Right kidney (tissue), 1 donor: ENCODE measurements around the gene ERBB4.
"Not testable (repeated sequence)": the region's sequence is repeated elsewhere in the genome, so short reads cannot be mapped to it uniquely, and the experiment has no call there.

Experiments used
- DNase-seq: peaks from one replicate; pipeline ENCODE4 v3.0.0-alpha.2; 2016

ERBB4 gene

DNA sequence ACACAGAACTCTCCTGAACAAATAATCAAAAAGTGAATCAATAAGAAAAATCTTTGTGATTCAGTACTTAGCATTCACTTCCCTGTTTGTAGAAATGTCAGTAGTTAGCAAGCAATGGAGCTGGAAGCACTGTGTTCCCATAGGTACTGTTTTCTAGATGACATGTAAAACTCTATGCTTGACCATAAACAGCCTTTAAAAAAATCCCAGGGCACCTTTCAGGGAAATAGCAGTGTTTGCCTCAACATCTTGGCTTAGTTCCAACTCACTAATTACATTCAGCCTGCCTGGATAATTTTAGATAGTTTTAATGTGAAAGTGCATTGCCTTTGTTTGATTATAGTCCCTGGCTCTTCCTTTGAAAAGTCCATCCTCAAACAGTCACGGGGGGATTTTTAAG, 721.8 kb downstream of the ERBB4 start:
- no peak for DNase-seq

DNA sequence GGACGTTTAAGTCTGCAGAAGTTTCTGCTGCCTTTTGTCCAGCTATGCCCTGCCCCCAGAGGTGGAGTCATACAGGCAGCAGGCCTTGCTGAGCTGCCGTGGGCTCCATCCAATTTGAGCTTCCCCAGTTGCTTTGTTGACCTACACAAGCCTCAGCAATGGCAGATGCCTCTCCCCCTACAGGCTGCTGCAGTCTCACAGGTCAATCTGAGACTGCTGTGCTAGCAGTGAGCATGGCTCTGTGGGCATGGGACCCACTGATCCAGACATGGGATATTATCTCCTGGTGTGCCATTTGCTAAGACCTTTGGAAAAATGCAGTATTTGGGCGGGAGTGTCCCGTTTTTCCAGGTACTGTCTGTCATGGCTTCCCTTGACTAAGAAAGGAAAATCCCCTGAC, 726.0 kb downstream of the ERBB4 start:
- DNase-seq: no peak

DNA sequence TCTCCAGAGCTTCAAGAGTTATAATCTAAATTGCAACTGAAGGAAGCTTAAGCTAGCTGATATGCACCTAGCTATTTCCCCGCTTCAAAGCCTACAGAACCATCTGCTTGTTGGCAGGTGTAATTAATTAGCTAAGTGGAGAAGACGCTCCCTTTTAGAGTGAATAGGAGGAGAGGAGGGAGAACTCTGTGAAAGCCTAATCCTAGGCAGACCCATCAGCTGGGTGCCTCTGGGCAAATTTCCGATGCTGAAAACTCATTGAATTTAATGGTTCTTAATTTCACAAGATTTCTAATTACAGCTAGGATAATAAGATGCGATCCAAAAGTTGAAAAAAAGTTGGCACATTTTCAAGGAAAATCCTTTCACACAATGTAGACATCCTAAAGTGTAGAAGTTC, 735.9 kb downstream of the ERBB4 start:
- DNase-seq: no peak

DNA sequence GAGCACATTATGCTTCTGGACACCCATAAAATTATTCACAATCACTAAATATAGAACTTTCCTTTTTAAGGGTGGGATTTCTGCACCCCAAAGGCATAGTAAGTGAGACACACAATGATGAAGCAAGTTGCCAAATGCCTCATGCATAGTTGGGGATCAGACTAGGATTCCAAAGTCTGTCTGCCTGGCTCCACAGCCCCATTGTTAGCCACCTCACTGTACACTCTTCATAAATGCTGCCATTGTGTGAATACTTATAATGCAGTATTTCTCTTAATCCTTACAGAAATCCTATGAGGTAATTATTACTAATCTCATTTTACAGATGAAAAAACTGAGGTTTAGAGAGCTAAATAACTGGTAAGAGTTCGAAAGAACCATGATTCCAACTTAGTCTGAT, 738.6 kb downstream of the ERBB4 start:
- no peak for DNase-seq

DNA sequence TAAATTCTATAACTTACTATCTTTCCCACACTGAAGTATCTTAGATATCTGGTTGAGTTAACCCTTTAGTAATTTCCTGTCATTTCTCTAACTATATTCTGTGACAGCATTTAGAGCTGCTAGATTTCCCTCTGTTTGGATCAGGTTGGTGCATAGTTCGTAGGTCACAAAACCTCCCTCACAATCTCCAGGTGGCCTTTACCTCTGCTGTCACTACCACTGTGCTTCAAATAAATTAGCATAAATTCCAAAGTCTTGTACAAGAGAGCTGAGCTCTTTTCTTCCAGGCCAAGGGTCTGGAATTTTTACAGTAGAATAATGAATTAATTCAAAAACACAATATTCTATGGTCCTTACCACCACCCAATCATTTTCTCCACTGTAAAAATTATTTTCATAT, 739.7 kb downstream of the ERBB4 start:
- no peak for DNase-seq

DNA sequence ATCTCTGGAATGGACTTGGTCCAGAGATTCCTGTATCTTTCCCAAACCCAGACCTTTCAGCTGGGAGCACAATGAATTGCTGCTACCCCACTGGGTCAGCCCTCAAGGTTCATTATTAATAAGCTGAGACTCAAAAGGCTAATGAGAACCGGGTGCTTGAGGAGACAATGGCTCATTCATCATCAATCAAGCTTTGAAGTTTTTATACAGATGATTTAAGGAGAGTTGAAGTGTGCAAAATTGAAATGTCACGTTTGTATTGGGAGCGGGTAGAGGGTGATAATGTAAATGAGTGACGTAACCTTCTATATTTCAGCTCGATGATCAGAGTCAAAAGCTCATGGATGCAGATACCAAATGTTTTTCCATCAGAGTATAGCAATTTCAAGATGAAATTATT, 744.9 kb downstream of the ERBB4 start:
- DNase-seq: no peak

DNA sequence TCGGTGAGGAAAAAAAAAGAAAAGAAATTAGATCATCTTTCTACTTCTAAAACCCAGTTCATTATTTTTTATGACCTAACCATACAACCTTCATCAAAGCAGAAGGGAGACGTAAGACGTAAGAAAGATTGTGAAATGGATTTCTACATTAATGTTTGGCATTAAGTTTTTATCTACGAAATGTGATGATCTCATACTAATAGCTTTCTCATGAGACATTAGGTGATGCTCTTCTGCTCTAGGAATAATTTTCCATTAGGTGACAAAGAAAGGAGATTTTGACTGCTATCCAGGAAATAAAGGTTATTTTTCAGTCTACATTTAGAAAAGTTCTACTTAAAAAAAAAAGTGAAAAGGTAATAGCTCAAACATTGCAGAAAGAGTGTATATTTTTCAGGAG, 748.6 kb downstream of the ERBB4 start:
- DNase-seq: no peak

DNA sequence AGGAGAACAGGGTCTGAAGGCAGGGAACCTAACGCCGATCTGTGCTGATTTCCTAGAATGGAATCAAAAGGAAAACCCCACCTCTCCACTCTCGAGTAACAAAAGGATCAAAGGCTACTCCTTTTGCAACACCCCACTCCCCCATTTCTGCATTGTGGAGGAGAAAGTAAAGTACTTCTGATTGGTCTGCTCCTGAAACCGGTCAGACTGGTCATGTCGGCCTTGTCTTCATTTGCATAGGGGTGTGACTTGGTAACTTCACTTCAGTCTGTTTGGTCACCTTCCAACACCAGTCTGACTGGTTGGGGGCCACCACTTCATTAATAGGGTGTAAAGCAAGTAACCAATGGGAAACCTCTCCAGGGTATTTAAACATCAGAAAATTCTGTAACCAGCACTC, 771.9 kb downstream of the ERBB4 start:
- DNase-seq: no peak

DNA sequence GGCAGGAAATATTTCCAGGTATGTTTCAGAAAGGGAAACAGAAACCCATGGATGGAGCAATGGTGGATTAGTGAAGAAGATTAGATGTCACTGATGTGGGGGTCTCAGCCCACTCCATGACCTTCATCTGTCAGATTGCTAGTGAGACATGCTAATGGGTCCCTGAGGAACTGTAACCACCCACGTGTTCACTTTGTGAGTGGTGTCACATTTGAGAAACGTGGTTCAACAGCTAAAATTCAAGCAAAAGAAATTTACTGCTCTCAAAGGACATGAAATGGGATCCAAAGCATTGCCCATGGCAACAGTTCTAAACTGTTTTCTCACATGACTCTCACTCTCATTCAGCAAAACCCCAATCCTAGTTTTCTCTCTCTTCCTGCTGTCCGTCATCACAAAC, 776.1 kb downstream of the ERBB4 start:
- no peak for DNase-seq

DNA sequence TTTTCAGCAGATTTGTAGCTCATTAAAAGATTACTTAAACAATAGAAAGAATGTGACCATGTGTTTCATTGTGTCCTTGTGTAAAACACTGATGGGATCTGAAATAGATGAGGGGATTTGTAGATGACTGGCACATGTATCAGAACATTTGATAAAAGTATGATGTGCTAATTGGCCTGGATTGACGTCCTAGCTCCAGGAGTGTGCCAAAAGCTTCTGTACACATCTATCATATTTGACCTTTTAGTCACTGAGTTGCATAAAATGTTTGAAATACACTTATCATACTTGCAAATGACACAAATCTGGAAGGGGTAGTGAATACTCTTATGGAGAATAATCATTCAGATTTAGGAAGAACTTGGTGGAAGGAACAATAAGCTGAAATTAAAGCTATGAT, 778.5 kb downstream of the ERBB4 start:
- DNase-seq: no peak

DNA sequence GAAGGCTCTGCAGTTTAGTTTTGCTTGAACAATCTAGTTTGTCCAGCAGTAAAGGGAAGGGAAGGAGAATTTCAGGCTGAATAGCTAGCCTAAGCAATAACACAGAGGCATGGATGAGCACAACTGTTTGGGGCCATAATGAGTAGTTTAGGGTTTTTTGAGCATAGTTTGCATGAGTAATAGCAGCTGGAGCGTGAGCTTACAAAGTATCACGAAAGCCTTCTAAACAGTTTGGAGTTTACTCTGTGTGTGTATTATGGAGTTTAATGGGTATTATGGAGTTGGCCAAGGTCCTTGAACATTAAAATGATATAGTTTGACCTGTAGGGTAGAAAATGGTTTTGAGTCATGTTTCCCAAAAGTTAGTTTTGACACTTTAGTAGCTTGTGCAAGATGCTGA, 782.3 kb downstream of the ERBB4 start:
- DNase-seq: no peak

DNA sequence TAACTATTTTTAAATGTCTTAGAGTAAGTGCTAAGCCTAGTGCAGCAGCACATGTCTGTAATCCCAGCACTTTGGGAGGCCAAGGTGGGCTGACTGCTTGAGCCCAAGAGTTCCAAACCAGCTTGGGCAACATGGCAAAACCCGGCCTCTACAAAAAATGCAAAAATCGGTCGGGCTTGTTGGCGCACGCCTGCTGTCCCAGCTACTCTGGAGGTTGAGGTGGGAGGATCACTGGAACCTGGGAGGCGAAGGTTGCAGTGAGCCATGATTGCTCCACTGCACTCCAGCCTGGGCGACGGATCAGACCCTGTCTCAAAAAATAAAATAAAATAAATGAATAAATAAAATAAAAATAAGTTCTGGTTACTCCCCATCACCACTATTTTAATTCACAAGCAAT, 783.4 kb downstream of the ERBB4 start:
- DNase-seq: no peak

DNA sequence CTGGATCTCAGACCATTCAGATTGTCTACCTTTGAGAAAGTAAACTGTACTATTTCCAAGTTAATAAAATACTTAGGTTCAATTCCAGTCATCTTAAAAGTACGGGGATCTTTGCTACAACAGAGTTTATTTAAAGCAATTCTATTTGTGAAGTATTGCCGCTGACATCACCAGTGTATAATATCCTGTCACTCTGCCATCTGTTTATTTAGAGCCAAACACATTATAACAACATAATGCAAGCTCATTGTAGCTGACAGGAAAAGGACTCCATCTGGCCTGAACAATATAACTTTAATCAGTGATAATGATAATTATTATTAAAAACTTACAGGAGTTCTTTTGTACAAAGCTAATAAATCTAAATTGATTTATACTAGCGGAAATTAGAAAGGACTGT, 786.8 kb downstream of the ERBB4 start:
- DNase-seq: no peak

DNA sequence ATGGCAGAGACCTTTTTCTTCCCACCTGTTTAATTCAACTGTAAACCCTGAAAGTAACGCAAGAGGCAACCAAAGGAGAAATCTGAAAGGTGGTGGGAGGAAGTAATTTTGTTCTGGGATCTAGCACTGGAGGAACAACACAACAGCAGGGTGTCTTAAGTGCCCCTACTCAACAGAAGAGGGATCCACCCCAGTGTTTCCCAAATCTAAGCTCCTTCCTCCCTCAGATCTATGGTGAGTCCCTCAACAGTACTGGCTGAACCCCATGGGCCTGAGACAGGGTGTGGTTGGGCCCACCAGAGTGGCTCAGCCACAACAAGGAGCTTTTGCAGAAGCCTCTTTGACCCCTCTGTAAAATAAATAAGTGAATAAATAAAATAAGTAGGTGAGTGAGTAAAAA, 790.3 kb downstream of the ERBB4 start:
- DNase-seq: no peak

DNA sequence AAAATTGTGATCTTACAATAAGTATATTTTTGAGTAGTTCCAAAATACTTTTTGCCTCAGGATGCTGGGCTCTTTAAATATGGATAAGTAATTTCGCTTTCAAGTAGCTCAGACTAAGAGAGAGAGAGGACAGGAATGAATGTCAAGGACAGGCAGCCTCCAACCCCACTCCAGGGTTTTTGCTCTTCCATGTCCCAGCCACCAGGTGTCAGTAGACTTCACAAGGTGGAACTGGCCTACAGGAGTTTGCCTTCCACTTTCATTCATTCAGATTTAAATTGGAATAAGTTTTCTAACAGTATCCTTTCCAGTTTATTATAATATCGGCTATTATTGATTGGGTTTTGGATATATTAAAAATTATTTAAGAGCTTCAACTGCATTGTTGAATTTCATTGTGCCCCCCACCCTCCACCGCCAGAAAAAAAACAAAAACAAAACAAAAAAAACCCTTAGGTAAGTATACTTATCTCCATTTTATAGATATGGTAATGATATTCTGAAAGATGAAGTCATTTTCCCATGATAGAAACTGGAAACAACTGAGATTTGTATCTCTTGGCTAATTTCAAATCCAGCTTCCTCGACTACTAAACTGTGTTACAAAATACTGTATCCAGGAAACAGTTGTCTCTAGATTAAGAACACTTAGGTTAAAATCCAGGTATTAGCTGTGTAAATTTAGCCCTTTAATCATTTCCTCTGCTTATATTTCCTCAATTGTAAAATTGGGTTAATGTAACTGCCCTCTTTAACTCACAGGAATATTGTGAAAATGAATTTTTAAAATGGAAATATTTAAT, 793.1 kb downstream of the ERBB4 start:
- DNase-seq: peak; percentile 21

DNA sequence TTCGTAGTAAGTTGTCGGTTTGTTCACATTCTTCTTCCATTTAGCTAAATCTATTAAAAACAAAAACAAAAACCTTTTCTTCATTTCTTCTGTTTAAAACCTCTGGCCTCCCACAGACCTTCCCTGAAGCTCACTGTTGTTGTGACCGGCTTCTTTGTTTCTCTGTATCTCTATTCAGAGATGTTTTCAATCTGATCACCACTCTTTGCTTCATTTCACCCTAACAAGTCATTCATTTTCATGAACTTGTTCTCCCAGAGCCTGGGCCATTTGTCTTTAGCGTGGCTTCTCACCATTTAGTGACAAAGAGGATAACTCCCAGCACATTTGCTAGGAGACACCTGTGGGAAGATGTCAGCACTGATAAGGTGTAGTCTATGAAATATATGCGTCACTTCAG, 794.2 kb downstream of the ERBB4 start:
- no peak for DNase-seq

DNA sequence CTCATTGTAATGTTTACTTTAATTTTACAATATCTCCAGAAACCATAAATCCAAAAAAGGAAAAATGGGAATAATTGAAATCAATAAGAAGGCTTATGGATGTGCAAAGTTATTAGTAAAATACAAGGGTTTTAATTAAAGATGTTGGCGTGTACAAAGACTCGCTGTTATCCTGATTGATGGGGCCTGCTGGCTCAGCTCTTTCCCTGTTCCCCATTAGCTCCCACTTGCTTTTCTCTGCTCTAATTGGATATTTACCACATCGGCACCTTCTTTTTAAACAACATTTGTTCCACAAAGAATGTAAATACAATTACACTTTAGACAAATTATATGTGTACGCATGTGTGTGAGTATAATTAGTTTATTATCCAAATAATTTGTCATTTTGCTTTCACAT, 796.6 kb downstream of the ERBB4 start:
- DNase-seq: no peak

DNA sequence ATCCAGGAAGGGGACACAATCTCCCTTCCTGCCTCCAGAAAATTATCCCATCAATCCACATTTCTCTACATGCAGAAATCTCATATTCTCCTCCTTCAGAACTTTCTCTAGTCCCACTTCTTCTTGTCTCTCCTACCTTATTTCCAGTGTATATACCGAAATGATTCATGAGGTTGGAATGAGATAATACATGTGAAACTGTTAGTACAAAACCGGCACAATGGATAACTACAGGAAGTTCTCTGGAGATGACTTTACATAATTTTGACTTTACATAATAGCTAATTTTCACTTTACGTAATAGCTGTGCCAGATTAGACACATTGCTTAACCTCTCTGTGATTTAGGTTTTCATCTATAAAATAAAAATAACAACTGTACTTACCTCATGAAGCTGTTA, 801.3 kb downstream of the ERBB4 start:
- DNase-seq: no peak

DNA sequence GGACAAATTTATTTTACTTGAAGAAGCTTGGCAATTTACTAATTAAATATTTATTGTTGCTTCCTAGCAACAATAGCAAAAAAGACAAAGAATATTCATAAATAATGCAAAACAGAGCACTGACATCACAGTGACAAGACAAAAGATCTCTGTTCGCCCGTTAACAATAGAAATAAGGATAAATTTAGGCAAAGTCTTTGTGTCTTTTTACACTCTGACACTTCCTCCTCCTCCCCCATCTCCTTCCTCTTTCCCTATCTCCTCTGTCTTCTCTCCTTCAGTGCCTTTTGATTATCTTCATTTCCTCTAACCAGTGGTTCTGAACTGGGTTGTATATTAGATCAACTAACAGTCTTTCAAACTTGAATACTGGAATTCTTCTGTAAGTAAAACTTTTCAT, 808.4 kb downstream of the ERBB4 start:
- DNase-seq: no peak

DNA sequence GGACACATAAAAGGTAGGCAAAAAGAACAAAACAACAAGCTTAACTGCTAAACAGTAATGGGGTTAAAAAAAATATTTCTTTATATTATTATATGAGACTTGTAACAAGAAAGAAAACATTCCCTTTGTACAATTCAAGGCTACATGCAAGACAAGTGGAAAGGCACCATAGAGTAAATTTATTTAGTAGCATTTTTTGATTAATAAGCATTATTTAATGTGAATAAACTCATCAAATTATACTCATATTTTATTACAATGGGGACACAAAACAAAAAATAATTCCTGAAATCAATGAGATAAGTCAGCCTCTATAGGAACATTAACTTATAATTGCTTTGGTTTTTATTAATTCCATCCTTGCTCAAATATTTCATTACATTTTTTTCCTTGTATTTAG, 809.2 kb downstream of the ERBB4 start:
- DNase-seq: no peak

DNA sequence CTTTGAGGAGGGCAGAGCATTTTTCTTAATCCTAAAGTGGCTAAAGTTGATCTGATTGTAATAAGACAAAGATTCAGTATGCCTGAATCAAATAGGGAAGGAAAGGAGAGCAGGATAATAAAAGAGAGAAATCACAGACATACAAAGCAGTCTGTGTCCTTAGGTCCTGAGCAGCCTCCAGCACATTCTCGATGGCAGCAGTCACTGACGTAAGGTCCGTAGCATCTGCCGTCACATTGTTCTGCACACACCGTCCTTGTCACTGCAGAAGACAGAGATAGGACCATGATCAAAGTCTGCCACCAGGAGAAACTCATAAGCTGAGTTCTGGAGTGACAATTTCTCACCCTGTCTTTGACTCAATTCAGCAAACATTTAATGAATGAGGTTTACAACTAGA, 813.7 kb downstream of the ERBB4 start:
- DNase-seq: no peak

DNA sequence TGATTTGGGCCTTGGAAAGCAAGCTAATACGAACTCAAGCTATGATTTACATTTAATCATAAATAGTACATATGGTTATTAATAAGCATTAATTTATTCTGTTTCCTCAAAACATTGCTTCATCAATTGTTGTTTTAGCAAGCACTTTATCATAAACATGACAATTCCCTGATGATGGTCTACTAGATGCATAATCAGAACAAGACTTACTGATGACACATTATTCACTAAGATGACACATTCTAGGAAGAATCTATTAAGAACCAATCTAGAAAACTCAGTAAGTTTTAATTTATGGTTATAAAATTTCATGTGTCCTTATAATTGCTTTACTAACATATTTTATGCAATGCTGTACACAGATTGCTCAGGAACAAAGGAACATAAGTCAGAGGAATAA, 815.2 kb downstream of the ERBB4 start:
- no peak for DNase-seq

DNA sequence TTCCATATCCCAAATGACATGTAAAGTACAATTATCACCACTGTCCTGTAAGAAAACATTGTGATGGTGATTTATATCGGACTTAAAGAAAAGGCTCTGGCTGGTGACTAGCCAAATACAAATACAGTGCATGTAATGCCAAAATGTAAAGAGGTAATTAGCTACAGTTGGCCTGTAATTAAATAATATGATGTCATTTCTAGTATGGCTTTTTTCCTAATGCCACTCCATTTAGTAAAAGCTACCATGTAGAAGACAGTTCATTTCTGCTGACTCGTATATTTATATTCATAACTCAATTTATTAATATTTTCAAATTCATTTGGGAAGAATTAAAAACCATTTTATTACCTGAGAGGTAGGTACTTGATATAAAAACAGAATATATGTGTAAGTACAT, 815.7 kb downstream of the ERBB4 start:
- no peak for DNase-seq

DNA sequence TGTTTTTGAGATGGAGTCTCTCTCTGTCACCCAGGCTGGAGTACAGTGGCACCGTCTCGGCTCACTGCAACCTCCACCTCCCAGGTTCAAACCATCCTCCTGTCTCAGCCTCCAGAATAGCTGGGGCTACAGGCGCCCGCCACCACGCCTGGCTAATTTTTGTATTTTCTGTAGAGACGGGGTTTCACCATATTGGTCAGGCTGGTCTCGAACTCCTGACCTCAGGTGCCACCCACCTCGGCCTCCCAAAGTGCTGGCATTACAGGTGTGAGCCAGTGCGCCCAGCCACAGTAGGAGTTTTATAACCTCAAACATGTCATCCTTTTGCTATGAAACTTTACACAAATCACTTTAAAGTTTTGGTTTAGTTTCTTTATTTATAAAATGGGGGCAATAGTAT, 816.7 kb downstream of the ERBB4 start:
- DNase-seq: not testable (repeated sequence)

DNA sequence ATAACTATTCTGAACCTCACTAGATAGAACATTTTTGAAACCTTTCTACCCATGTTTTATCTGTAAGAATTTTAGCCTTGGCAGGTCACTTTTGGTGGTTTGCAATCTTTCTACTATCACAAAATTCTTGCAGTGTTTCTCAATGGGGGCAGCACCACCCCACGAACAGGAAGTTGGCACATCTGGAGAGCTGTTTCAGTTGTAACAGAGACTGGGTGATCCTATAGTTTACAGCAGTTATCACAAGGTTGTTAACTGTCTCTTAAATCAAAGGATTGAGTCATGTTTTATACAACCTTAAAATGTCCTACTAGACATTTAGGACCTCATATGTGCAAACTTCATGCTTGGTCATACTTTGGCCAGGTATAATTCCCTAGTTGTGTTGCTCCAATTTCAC, 829.2 kb downstream of the ERBB4 start:
- DNase-seq: no peak
